ENCODE results near the gene ALG6.

ALG6 gene

DNA sequence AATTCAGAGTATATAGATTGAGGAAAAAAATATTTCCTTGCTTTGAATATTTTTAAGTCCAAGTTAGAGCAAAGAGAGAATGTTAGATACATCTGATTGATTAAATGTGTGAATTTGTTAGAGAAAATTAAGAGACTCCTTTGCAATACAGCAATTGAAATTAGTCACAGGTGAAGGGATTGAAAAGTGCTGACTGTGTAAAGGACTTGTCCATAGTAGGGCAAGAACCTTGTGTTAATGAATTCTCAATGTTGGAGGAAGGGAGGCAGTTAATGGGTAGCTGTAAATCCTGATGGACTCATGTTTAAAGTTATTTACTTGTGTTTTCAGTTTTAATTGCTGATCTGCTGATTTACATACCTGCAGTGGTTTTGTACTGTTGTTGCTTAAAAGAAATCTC is 38.6 kb downstream of the ALG6 start:
- no peak for DNase-seq (ENCODE audit: extremely low spot score)
- TF ChIP-seq, protein P1, sequence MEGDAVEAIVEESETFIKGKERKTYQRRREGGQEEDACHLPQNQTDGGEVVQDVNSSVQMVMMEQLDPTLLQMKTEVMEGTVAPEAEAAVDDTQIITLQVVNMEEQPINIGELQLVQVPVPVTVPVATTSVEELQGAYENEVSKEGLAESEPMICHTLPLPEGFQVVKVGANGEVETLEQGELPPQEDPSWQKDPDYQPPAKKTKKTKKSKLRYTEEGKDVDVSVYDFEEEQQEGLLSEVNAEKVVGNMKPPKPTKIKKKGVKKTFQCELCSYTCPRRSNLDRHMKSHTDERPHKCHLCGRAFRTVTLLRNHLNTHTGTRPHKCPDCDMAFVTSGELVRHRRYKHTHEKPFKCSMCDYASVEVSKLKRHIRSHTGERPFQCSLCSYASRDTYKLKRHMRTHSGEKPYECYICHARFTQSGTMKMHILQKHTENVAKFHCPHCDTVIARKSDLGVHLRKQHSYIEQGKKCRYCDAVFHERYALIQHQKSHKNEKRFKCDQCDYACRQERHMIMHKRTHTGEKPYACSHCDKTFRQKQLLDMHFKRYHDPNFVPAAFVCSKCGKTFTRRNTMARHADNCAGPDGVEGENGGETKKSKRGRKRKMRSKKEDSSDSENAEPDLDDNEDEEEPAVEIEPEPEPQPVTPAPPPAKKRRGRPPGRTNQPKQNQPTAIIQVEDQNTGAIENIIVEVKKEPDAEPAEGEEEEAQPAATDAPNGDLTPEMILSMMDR (IDR thresholded peaks at IDR 0.05; ENCODE audit: control extremely low read depth, extremely low read depth, low read depth, missing control alignments) = no peak
- POLR2A ChIA-PET = no interaction called here
- CTCF ChIA-PET = interaction anchor here (1.0 to 1.6 kb wide), 4 partner anchors 14 to 162 kb away, joined by 3 read pairs; no protein-coding TSS in a partner anchor

- ChIA-PET POLR2A (no interaction called here), CTCF (interaction anchor here (0.8 to 1.4 kb wide), 5 partner anchors 10 to 79 kb away, joined by 3 to 5 read pairs (median 3); no protein-coding TSS in a partner anchor)
- DNase-seq (ENCODE audit: extremely low spot score) = no peak
- TF ChIP-seq, protein P1 (IDR thresholded peaks at IDR 0.05; ENCODE audit: control extremely low read depth, extremely low read depth, low read depth, missing control alignments) = no peak
Observed at GRCh38 chr1:63407002-63407401, 39.6 kb downstream of the ALG6 start.

GRCh38 chr1:63408331-63408730 is 40.9 kb downstream of the ALG6 start:
- DNase-seq (ENCODE audit: extremely low spot score) = no peak
- TF ChIP-seq, protein P1 (IDR thresholded peaks at IDR 0.05; ENCODE audit: control extremely low read depth, extremely low read depth, low read depth, missing control alignments) = no peak
- ChIA-PET POLR2A (no interaction called here), CTCF (no interaction called here)

- DNase-seq (ENCODE audit: extremely low spot score) = no peak
- TF ChIP-seq, protein P1 (IDR thresholded peaks at IDR 0.05; ENCODE audit: control extremely low read depth, extremely low read depth, low read depth, missing control alignments) = no peak
- ChIA-PET CTCF (interaction anchor here (0.8 to 1.7 kb wide), 4 partner anchors 30 to 86 kb away, joined by 3 to 4 read pairs (median 4); partner anchors contain the start of gene ALG6), POLR2A (no interaction called here)
Observed at GRCh38 chr1:63411066-63411465, 43.6 kb downstream of the ALG6 start.

GRCh38 chr1:63413394-63413793 is 46.0 kb downstream of the ALG6 start:
- TF ChIP-seq, protein P1 (IDR thresholded peaks at IDR 0.05; ENCODE audit: control extremely low read depth, extremely low read depth, low read depth, missing control alignments) = no peak
- ChIA-PET CTCF (interaction anchor here (0.9 to 1.7 kb wide), 2 partner anchors 9 to 67 kb away, joined by 3 to 6 read pairs; no protein-coding TSS in a partner anchor), POLR2A (no interaction called here)
- no peak for DNase-seq (ENCODE audit: extremely low spot score)

DNA sequence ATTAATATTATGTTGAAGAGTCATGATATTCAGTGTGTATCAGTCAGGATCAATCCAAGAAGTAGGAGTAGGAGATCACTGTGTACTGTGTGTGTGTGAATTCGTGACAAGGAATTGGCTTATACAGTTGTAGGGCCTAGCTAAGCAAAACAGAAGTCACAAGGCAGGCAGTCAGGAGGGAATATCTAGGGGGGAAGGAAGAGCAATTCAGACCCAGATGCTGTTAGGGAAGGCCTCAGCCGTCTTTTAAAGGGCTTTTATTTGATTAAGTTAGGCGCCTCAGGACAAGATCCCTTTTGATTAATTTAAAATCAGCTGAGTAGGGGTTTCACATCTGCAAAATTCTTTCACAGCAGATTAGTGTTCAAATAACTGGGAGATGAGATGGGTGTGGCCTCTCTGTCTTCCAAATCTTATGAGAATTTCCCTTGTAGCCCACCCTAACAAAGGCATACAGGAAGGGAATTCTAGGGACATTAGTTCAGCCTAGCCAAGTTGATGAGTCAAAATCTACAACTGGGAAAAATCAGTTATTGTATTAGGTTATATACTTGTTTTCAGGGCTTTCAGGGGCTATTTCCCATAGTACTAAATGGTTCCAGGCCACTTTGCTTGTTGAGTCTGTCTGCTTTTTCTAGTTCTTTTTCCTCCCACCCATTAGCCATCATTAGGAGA is 47.4 kb downstream of the ALG6 start:
- DNase-seq (ENCODE audit: extremely low spot score) = no peak
- POLR2A ChIA-PET = no interaction called here

More for the DNA sequence above, 47.4 kb downstream of the ALG6 start:
- CTCF ChIA-PET = interaction anchor here (0.7 to 1.4 kb wide), 3 partner anchors 10 to 97 kb away, joined by 3 to 4 read pairs (median 3); no protein-coding TSS in a partner anchor
- TF ChIP-seq, protein P1 (IDR thresholded peaks at IDR 0.05; ENCODE audit: control extremely low read depth, extremely low read depth, low read depth, missing control alignments) = no peak
